A673 (cell line): ENCODE results near the gene MICAL2. TPM values are rescaled to one million over a fixed set of nuclear protein-coding genes. Genes with fewer than 3 reads are reported as not detected.

Source experiments
- BruUV-seq: library from RNA; stranded (reverse); fragments of 400-500 nt; replicated peaks from 2 replicates; lab custom pipeline; 2021; lab: Mats Ljungman, UMichigan
- CTCF ChIA-PET: fragments of 300-600 bp; sonication (Branson Sonifier 250); formaldehyde crosslinking; loops from one replicate; lab custom pipeline; 2022; ENCODE audit warnings: antibody characterized with exemption; lab: Charles Lee
- POLR2A ChIA-PET: fragments of 300-600 bp; sonication (Branson Sonifier 250); formaldehyde crosslinking; loops from one replicate; lab custom pipeline; 2022; ENCODE audit warnings: antibody characterized with exemption; ENCODE audit not compliant: low non-redundant PET; lab: Charles Lee
- DNase-seq: peaks from one replicate; pipeline ENCODE4 v3.0.0-alpha.2; 2015; ENCODE audit warnings: low spot score
- H3K27ac ChIP-seq: fragments of 200-600 bp; sonication (generic); 2 replicates; pipeline ENCODE4 v1.5.1; 2016; ENCODE audit warnings: mixed run types, low read depth, mild to moderate bottlenecking, mixed read lengths, antibody characterized with exemption, low read length; ENCODE audit not compliant: poor library complexity, severe bottlenecking
- H3K27me3 ChIP-seq: fragments of 200-600 bp; sonication (generic); replicated peaks from 2 replicates; pipeline ENCODE4 v1.6.1; 2017; ENCODE audit warnings: mixed run types, low read depth, mild to moderate bottlenecking, mixed read lengths, antibody characterized with exemption, low read length; ENCODE audit not compliant: insufficient read depth, poor library complexity
- H3K36me3 ChIP-seq: fragments of 200-600 bp; sonication (generic); 2 replicates; pipeline ENCODE4 v1.6.1; 2016; ENCODE audit warnings: mixed run types, mild to moderate bottlenecking, mixed read lengths, antibody characterized with exemption, low read length; ENCODE audit not compliant: insufficient read depth, poor library complexity, severe bottlenecking
- H3K4me1 ChIP-seq: fragments of 200-600 bp; sonication (generic); 2 replicates; pipeline ENCODE4 v1.6.1; 2017; ENCODE audit warnings: mixed run types, mild to moderate bottlenecking, mixed read lengths, antibody characterized with exemption, low read length; ENCODE audit not compliant: insufficient read depth, poor library complexity, severe bottlenecking
- H3K4me3 ChIP-seq: fragments of 200-600 bp; sonication (generic); 2 replicates; pipeline ENCODE4 v1.5.1; 2016; ENCODE audit warnings: low read depth, mixed run types, mild to moderate bottlenecking, mixed read lengths, low read length; ENCODE audit not compliant: poor library complexity, severe bottlenecking
- H3K9me3 ChIP-seq: fragments of 200-600 bp; sonication (generic); 2 replicates; pipeline ENCODE4 v1.6.1; 2016; ENCODE audit warnings: mixed run types, low read depth, mild to moderate bottlenecking, mixed read lengths, antibody characterized with exemption, low read length; ENCODE audit not compliant: poor library complexity, severe bottlenecking
- EZH2 ChIP-seq: fragments of 200-600 bp; sonication (generic); IDR thresholded peaks from 2 replicates; pipeline ENCODE4 v1.6.1; 2017; ENCODE audit warnings: borderline replicate concordance, low read depth, mild to moderate bottlenecking, mixed read lengths, antibody characterized with exemption, low read length; ENCODE audit not compliant: poor library complexity, severe bottlenecking
- intact Hi-C: fragments of 100-400 bp; cut with micrococcal nuclease; formaldehyde crosslinking; loops from one replicate; pipeline ENCODE4 v1.10.0; 2022; ENCODE audit not compliant: unreplicated experiment
- total RNA-seq: library from RNA; stranded (reverse); gene quantifications from 2 replicates; pipeline ENCODE4 v1.2.3, GENCODE V29; 2021
- TF ChIP-seq, protein P1 (sequence below): fragments of 300-800, 200-600 bp; sonication (generic); conservative IDR thresholded peaks from 2 replicates; pipeline ENCODE4 v1.5.1; 2017; ENCODE audit warnings: low read depth, mild to moderate bottlenecking, antibody characterized with exemption, low read length, moderate library complexity, mixed read lengths

Gene MICAL2
- total RNA-seq, 1 experiment from 2014 or later, result 1.1 TPM

DNA sequence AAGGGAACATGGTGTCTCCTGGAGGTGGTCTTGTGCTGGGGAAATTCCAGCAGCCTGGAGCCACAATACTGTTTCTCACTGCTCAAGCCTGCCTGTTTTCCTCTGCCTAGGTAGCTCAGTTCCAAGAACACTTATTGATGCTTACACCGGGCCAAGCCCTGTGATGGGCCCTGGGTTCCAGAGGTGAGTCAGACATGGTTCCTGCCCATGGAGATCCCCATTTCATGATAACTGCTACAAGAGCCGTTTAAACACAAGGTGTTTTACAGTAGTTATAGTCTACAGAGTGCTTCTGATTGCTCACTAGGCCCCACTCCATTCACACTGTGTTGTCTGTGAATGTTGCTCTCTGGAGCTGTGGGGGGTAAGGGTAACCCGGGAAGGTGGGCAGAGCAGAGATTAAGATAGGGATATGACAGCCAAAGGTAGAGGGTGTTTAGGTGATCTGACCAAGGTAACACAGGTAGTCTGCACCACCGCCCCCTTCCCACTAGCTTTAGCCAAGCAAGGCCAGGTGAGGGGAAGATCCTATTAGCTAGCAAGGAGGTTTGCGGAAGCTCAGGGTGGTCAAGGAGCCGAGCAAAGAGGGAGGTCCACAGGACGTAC lies 696 bp upstream of the MICAL2 start:
- ChIA-PET CTCF (no interaction called here), POLR2A (no interaction called here)
- Histone ChIP-seq H3K36me3 (no peaks in the 10 kb centered on the region), H3K4me1 (no peaks in the 10 kb centered on the region), H3K9me3 (no peaks in the 10 kb centered on the region), H3K4me3 (peak overlapping the region; percentile 31), H3K27ac (no peak overlapping the region), H3K27me3 (no peaks in the 10 kb centered on the region)
- DNase-seq, result no peak
- no TSS peak for BruUV-seq
- TF ChIP-seq EZH2, result no peak
- TF ChIP-seq, protein P1, sequence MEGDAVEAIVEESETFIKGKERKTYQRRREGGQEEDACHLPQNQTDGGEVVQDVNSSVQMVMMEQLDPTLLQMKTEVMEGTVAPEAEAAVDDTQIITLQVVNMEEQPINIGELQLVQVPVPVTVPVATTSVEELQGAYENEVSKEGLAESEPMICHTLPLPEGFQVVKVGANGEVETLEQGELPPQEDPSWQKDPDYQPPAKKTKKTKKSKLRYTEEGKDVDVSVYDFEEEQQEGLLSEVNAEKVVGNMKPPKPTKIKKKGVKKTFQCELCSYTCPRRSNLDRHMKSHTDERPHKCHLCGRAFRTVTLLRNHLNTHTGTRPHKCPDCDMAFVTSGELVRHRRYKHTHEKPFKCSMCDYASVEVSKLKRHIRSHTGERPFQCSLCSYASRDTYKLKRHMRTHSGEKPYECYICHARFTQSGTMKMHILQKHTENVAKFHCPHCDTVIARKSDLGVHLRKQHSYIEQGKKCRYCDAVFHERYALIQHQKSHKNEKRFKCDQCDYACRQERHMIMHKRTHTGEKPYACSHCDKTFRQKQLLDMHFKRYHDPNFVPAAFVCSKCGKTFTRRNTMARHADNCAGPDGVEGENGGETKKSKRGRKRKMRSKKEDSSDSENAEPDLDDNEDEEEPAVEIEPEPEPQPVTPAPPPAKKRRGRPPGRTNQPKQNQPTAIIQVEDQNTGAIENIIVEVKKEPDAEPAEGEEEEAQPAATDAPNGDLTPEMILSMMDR, result no peak
- intact Hi-C loops, result loop anchor here (10.0 kb wide), 1 partner anchor 125 kb away; no protein-coding TSS in a partner anchor

GRCh38 chr11:12110714-12111548 lies 541 bp downstream of the MICAL2 start:
- peak; percentile 30 for DNase-seq
- intact Hi-C loops, result loop anchor here (10.0 kb wide), 1 partner anchor 124 kb away; no protein-coding TSS in a partner anchor
- H3K4me1 ChIP-seq, result no peaks in the 10 kb centered on the region
- TF ChIP-seq, protein P1, result no peak
- no peak for TF ChIP-seq EZH2
- POLR2A ChIA-PET, result no interaction called here
- H3K9me3 ChIP-seq, result no peaks in the 10 kb centered on the region
- BruUV-seq, result no TSS peak
- CTCF ChIA-PET, result no interaction called here
- H3K4me3 ChIP-seq, result peak overlapping the region; percentile 31
- no peaks in the 10 kb centered on the region for H3K27me3 ChIP-seq
- H3K27ac ChIP-seq, result no peak overlapping the region
- H3K36me3 ChIP-seq, result no peaks in the 10 kb centered on the region

- no peak overlapping the region for H3K4me3 ChIP-seq
- ChIA-PET POLR2A (no interaction called here), CTCF (no interaction called here)
- TF ChIP-seq EZH2, result no peak
- TF ChIP-seq, protein P1, result no peak
- no peaks in the 10 kb centered on the region for H3K4me1 ChIP-seq
- no peaks in the 10 kb centered on the region for H3K36me3 ChIP-seq
- BruUV-seq, result no TSS peak
- intact Hi-C loops, result loop anchor here (10.0 kb wide), 1 partner anchor 123 kb away; no protein-coding TSS in a partner anchor
- no peak for DNase-seq
- no peaks in the 10 kb centered on the region for H3K9me3 ChIP-seq
- H3K27ac ChIP-seq, result no peak overlapping the region
- H3K27me3 ChIP-seq, result no peaks in the 10 kb centered on the region
Measured at GRCh38 chr11:12111549-12112520, 1.4 kb downstream of the MICAL2 start.
